Activated naive CD4-positive, alpha-beta T cell treated with anti-CD3 and anti-CD28 coated beads for 36 hours (primary cell): ENCODE measurements around the gene VPS36. TPM values are rescaled to one million over a fixed set of nuclear protein-coding genes. Genes with fewer than 3 reads are reported as not detected.

ENCODE experiments used
- CTCF ChIA-PET: fragments of 350-600 bp; sonication (Branson Sonifier 250); formaldehyde crosslinking; loops from one replicate; lab custom pipeline; 2021; ENCODE audit warnings: antibody characterized with exemption; lab: Charles Lee
- DNase-seq: peaks from one replicate; pipeline ENCODE4 v3.0.0-alpha.2; 2020
- H3K27ac Mint-ChIP-seq: one replicate; pipeline ENCODE4 v1.8.0; 2021; ENCODE audit warnings: mild to moderate bottlenecking, mixed read lengths
- H3K27me3 Mint-ChIP-seq: one replicate; pipeline ENCODE4 v1.8.0; 2021; ENCODE audit warnings: low read depth, mixed read lengths
- H3K36me3 Mint-ChIP-seq: one replicate; pipeline ENCODE4 v1.8.0; 2021; ENCODE audit warnings: low read depth, mixed read lengths
- H3K4me1 Mint-ChIP-seq: one replicate; pipeline ENCODE4 v1.8.0; 2021; ENCODE audit warnings: low read depth, mixed read lengths
- H3K4me3 Mint-ChIP-seq: one replicate; pipeline ENCODE4 v1.8.0; 2021; ENCODE audit warnings: mild to moderate bottlenecking, moderate library complexity, mixed read lengths
- H3K9me3 Mint-ChIP-seq: one replicate; pipeline ENCODE4 v1.8.0; 2021; ENCODE audit warnings: mixed read lengths
- intact Hi-C: fragments of 100-400 bp; cut with micrococcal nuclease; formaldehyde crosslinking; loops from one replicate; pipeline ENCODE4 v1.15.1; 2023
- total RNA-seq, 2 experiments: library from RNA; stranded (reverse); gene quantifications; one replicate each; pipeline ENCODE4 v1.2.3, GENCODE V29; 2021

The VPS36 gene
- total RNA-seq, 2 experiments from 2014 or later, result 25.3 to 32.0 TPM

- Mint-ChIP-seq H3K27ac (no peak overlapping the region), H3K4me1 (no peaks in the 10 kb centered on the region), H3K27me3 (peaks cover 3% of the 10 kb centered on the region), H3K36me3 (no peaks in the 10 kb centered on the region), H3K4me3 (no peak overlapping the region), H3K9me3 (no peaks in the 10 kb centered on the region)
- intact Hi-C loops, result no loop called here
- CTCF ChIA-PET, result no interaction called here
- no peak for DNase-seq
Measured at GRCh38 chr13:52366291-52366690, 84.1 kb downstream of the VPS36 start.

Other genes with a start within 250 kb of the VPS36 start
- under 1 TPM in 1 of 2 experiments, not detected in 1; 0.07 TPM for gene THSD1, start 44.5 kb downstream of the VPS36 start, total RNA-seq
- 10 to 100 TPM; 81.3 to 82.8 TPM for gene CKAP2, start 4.8 kb upstream of the VPS36 start, total RNA-seq
- gene HNRNPA1L2, start 191.8 kb upstream of the VPS36 start, total RNA-seq, result 1 to 10 TPM; 6.2 to 6.7 TPM
- gene SUGT1, start 202.2 kb upstream of the VPS36 start, total RNA-seq, result 10 to 100 TPM; 42.7 to 44.1 TPM